AG20443 (cell line): Measurements from ENCODE around the gene MKNK1.
A peak's percentile ranks its signal among the peaks of the same experiment; 100 is the strongest.

Source experiments
- DNase-seq: peaks from one replicate; pipeline ENCODE4 v3.0.0; 2012; ENCODE audit warnings: low spot score, mixed read lengths

Gene MKNK1

GRCh38 chr1:46539972-46540371, 64.1 kb downstream of the MKNK1 start:
- DNase-seq: peak; percentile 89

GRCh38 chr1:46538147-46538546, 65.9 kb downstream of the MKNK1 start:
- DNase-seq: no peak

GRCh38 chr1:46537651-46538050, 66.4 kb downstream of the MKNK1 start:
- no peak for DNase-seq

DNA sequence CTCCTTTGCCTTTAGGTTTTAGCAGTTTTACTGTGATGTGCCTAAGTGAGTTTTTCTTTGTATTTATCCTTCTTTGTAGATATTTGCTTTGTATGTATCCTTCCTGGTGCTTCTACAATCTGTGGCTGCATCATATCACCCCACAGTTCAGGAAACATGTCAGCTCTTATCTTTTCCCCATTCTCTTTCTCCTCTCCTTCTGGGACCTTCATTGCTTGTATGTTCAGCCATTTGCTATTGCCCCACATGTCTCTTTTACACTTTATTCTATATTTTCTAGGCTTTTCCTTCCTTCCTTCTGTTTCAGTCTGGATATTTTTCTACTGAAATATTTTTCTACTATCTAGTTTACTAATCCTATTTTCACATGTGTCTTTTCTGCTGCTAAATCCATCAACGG, 67.5 kb downstream of the MKNK1 start:
- no peak for DNase-seq

DNA sequence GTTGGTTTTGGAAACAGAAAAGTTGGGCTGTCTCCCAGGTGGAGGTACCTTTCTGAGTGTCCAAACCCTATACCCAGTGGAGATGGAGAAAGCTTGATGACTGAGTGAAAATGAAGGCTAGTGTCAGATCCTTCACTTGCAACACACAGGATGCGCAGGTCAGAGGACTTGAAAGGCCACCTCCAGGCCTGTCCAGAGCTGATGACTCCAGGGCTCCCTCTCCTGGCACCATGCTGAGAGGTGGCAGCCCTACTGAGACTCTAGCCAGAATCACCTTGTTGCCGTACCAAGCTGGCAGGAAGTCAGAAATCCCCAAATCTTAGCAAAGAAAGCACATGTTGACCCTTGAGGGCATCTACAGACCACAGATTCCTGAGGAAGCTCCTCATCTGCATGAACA, 69.0 kb downstream of the MKNK1 start:
- DNase-seq: no peak

- DNase-seq: peak; percentile 75
Measured at GRCh38 chr1:46533179-46533864, 70.7 kb downstream of the MKNK1 start.

GRCh38 chr1:46532498-46533178, 71.4 kb downstream of the MKNK1 start:
- DNase-seq: peak; percentile 92

- no peak for DNase-seq
Measured at GRCh38 chr1:46532095-46532494, 72.0 kb downstream of the MKNK1 start.

DNA sequence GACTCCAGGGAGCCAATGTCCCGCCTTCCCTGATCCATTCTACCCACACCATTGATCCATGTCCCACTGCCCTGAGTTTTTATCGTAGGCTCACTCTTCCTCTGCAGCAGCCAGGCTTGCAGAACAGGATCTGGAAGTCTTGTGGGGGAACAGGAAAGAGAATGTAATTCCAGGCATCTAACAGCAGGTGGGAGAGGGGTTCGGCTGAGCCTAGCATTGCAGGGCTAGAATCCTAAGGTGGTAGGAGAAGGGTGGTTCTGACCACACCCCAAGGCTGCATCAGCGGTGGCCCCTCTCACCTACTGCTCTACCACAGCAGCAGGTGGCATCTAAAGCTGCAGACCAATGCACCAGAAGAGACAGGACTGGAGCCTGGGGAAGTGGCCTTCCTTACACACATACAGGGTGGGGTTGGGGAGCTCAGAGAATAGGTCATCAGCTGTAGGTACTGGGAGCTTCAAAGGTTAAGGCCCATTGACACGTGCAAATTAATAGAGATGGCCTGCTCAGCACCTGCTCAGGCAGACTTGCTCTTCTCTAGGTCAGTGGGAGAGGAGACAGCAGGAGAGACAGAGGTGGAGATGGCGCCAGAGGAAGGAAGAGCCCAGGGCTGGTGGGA, 73.2 kb downstream of the MKNK1 start:
- DNase-seq: no peak

DNA sequence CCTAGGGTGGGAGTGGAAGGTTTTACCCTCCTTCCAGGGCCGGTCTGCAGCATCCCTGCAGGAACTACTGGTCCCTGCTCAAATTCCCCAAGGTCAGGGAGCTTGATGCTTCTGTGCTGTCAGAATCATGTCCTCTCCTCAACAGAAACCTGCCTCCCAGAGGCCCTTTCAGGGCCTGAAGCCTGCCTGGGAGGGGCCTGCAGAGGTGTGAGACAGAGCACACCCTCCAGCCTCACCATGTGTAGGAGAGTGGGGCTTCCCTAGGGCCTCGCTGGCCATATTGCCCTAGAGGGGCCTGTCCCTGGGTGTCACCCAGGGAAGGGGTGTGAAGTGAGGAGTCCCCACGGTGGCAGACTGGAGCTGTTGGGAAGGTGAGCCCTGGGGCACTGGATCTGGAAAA, 73.8 kb downstream of the MKNK1 start:
- DNase-seq: no peak

DNA sequence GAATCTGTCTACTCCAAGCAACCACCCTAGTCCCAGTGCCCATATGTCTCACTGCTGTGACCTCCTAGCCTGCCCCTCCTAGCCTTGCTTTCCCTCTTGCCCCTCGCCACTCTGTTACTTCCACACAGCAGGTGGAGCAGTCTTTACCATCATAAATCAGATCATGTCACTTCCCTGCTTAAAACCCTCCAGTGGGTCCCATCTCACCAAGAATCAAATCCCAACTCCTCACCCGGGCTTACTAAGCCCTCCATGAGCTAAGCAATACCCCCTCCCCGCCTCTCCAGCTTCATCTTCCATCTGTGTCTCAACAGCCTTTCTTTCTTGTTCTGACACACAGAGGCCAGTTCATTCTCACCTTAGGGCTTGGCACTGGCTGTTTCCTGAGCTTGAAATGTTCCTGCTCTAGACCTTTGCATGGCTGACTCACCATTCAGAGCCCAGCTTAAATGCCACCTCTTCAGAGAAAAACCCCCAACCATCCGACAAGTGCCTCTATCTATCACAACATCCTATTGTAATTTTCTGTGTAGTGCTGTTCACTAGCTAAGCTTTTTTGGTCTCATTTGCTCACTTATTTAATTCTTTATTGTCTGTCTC, 74.9 kb downstream of the MKNK1 start:
- DNase-seq: no peak

GRCh38 chr1:46528297-46528955, 75.6 kb downstream of the MKNK1 start:
- peak; percentile 48 for DNase-seq

GRCh38 chr1:46527474-46528296, 76.4 kb downstream of the MKNK1 start:
- peak; percentile 92 for DNase-seq

GRCh38 chr1:46526691-46527291, 77.3 kb downstream of the MKNK1 start:
- no peak for DNase-seq

DNA sequence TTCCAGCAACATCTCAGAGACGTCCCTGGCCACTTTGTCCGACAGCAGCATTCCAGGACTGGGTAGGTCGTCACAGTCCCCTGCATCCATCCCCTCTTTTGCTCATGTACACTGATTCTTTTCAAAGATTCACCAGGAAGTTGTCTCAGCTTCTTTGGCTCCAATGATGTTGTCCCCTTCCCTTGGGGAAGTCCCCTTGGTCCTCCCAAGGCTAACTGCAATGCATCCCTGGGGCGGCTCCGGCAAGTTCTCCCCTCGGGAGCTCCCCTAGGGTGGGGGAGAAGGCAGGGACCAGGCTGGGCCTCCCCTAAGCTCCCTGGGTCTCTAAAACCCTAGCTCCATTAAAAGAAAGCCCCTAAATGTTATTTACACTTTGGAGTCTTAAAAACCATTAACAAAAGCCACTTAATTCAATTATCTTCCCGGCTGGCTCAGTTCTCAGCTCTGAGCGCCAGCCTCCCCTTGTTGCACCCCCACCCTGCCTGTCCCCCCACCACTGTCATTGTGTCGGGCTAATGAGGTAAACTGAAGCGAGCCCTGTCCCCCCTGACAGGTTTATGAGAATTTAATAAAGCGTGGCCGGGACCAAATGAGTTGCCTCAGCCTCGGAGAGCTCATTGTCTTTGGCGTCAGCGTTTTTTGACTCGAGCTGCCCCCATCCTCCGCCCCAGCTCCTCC, 77.9 kb downstream of the MKNK1 start:
- no peak for DNase-seq

GRCh38 chr1:46525253-46525983, 78.7 kb downstream of the MKNK1 start:
- no peak for DNase-seq

DNA sequence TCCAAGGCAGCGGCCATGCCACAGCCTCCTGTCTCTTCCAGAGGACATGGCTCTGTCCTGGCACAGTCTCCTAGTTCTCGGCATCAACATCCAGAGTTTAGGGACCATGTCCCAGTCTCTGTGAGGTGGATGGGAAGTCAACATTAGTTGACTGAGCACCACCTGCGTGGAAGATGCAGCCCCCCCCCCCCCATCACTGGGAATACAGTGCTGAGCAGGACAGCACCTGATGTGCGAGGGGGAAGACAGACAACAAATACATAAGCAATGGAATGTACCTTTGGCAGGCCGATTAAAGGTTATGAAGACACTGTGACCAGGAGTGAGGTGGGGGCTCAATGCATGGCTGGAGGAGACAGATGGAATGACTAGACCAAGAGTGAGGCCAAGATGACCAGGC, 79.2 kb downstream of the MKNK1 start:
- DNase-seq: no peak

DNA sequence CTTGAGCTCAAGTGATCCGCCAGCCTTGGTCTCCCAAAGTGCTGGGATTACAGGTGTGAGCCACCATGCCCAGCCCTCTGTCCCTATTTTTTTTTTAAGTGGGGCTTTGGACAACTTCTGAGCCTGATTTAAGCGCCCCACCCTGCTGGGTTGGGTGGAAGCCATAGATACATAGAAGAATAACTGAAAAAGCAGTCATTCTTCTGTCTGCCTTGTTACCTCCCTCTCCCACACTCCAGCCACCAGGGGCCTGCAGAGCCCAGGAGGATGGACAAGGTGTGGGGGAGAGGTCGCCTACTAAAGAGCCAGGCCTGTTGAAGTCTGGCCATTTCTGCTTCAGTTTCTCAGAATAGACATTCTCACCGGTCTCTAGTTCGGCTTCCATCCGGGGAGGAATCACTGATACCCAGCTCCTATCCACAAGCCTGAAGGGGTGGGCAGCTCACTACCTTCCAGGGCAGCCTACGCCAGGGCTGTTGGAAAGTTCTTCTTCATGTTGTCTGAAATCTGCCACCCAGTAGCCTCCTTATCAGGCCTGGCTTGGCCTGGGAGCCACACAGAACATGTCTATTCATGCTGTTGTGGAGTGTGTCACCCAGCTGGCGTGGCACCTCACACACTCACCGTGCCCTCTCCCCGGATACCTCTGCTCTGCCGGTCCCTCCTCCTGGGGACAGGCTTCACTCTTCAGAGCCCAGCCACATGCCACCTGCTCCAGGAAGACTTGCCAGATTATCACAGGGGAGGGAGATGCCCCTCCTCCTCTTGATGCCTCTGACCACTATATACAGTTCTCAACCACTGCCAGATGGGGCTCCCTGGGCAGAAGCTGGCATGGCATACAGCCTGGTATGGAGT, 80.3 kb downstream of the MKNK1 start:
- DNase-seq: no peak

- DNase-seq: no peak
Measured at GRCh38 chr1:46522969-46523320, 81.1 kb downstream of the MKNK1 start.
